HG03575 (cell line): ENCODE data around the gene ASXL1.
"Not testable (repeated sequence)": the region's sequence is repeated elsewhere in the genome, so short reads cannot be mapped to it uniquely, and the experiment has no call there.

Source experiments
- ATAC-seq: cut with Tn5 transposase; IDR thresholded peaks from one replicate; pipeline ENCODE4 v1.9.1; 2021; ENCODE audit not compliant: unreplicated experiment, insufficient number of reproducible peaks, low FRiP score; ENCODE audit errors: extremely low read depth

Gene ASXL1

GRCh38 chr20:32458837-32459220 is 100.7 kb downstream of the ASXL1 start:
- no peak for ATAC-seq

DNA sequence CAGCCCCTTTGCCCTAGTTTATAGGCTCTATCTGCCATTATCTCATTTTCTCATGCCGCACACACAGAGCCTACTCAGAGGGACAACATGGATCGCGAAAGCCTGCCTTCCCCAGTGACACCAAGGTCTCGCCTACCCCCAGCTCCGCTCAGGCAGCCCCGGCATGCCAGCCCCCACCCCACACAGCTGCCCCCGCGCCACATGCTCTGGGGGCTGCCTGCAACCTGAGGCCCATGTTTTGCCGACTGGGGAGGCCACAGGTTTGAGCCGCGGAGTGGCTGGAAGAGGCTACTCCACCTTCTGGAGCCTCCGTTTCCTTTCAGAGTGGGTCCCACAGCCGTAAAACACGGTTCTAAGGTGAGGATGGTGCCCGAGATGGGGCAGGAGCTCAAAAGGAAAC is 102.1 kb downstream of the ASXL1 start:
- no peak for ATAC-seq

- no peak for ATAC-seq
These were observed 102.7 kb downstream of the ASXL1 start for GRCh38 chr20:32460683-32461320.

- no peak for ATAC-seq
These were observed 103.9 kb downstream of the ASXL1 start for GRCh38 chr20:32461836-32462600.

- no peak for ATAC-seq
These were observed 104.9 kb downstream of the ASXL1 start for GRCh38 chr20:32462900-32463641.

DNA sequence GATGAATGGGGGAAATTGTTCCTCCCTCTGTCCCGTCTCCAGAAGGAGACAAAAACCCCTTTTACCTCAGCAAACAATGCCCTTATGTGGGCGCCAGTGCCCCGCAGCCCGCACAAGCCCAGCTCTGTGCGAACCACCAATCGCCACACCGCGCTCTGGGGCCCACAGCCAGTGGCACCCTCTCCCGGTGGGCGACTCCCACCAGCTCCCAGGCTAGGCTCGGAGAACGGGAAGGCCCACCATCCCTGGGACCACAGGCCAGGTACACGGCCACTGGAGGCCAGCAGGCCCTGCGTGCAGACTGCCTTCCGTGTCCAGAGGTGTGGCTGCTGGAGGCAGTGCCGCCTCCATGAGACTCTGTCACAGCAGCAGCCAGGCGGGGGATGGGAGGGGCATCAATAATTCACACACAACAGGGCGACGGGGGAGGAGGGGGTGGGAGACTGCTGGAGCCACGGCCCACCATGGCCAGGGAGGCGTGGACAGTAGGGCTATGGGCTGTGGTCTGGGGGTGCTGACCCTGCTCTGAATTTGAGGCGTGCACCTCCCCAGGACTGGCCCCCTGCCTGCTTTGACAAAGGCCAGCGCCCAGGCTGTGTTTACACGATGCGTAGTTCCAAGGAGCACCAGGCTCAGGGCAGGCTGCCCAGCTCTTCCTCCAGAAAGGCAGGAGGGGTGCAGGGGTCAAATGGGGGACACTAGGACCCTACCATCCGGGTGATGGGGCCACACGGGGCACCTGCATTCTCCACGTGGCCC is 105.7 kb downstream of the ASXL1 start:
- ATAC-seq = no peak

GRCh38 chr20:32464401-32465091 is 106.4 kb downstream of the ASXL1 start:
- ATAC-seq = no peak

DNA sequence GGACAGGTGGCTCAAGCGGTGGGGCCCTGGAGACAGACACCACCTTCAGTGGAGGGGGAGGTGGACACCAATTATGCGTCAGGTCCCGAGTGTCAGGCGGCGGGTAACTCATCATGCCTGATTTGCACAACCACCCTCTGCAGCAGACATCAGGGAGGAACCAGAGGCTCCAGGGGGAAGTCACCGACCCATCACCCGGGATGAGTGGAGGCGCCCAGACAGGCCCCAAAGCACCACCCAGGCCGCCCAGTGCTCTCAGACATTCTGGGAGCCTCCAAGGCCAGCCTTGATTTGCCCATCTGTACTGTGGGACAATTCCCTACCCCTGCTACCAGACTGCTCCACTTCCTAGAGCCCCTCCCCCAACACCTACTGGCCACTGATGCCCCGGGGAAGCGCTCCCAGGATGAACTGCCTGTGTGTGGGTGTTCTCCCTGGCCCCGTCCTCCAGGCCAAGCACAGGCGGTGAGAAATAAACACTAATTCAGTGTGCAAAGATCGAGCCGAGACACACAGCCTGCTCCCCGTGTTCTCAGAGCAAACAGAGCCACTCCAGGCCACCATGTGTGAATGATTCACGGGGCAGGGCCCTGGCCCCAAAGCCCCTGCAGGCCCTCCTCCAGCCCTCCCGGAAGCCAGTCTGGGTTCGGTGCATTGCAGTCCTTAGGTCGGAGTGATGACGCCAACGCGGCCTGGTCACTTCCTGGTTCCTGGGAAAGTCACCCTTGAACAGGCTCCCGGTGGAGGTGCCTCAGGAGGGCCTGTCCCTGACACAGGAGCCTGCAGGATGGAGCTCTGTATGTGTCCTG is 107.2 kb downstream of the ASXL1 start:
- ATAC-seq = no peak

- ATAC-seq = not testable (repeated sequence)
These were observed 108.0 kb downstream of the ASXL1 start for GRCh38 chr20:32465901-32466675.

GRCh38 chr20:32466739-32467505 is 108.8 kb downstream of the ASXL1 start:
- ATAC-seq = no peak

DNA sequence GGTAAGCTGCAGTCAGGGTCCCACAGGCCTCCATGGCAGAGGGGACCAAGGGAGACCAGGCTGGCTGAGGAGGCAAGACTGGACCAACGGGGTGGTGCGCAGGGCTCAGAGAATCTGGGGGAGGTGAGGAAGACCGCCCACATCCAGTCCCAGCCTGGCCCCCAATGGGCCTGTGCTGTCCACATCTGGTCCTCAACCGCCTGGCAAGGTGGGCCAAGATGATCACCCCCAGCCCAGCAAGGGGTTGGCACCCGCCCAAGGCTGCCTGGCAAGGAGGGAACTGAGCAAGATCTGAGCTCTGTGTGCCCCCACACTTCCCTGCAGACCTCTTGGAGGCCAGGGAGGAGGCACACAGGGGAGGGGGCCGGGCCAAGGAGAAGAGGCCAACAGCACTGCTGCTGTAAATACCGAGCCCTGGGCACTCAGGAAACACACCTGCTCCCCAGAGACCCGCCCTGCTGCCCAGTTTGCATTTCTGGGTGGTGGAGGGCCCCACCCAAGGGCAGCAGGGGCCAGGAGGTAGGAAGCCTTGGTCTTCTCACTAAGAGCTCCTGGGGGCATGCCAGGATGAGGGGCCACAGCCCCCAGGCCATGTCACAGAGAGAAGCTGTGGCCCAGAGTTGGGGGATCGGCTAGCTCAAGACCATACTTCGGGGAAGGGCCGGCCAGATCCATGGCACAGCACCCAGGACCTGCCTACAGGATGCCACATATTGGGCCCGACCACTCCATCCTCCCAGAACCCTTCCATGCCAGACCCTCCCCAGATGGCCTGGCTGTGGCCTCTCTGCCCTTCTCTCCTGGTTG is 109.6 kb downstream of the ASXL1 start:
- ATAC-seq = no peak

DNA sequence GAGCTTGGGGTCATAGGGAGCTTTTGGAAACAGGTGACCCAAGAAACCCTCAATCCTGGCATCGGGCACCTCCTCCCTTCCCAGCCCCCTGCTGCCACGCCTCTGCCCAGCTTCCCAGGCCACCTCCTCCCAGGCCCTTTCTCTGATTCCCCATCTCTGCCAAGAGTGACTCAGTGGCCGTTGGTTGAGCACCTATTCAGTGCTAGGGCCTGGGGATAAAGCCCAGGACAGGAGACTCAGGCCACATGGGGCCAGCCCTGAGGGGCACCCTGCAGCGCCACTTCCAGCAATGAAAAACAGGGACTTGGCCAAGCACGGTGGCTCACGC is 110.1 kb downstream of the ASXL1 start:
- ATAC-seq = no peak

GRCh38 chr20:32468860-32469259 is 110.7 kb downstream of the ASXL1 start:
- no peak for ATAC-seq

GRCh38 chr20:32470025-32470861 is 112.1 kb downstream of the ASXL1 start:
- no peak for ATAC-seq

- ATAC-seq = no peak
These were observed 112.8 kb downstream of the ASXL1 start for GRCh38 chr20:32470940-32471339.
